Thoracic aorta (tissue), 2 donors: ENCODE measurements around the gene TMEM200B. TPM values are rescaled to one million over a fixed set of nuclear protein-coding genes. Genes with fewer than 3 reads are reported as not detected.
A peak's percentile ranks its signal among the peaks of the same experiment; 100 is the strongest.

Experiments
- ATAC-seq: fragments of 150-250 bp; one replicate; pipeline ENCODE4 v1.8.0; 2017; ENCODE audit warnings: low read depth; ENCODE audit not compliant: insufficient number of reproducible peaks, low FRiP score
- DNase-seq: peaks from one replicate; pipeline ENCODE4 v3.0.0-alpha.2; 2020; ENCODE audit warnings: low spot score
- H3K27ac ChIP-seq, 2 donors: fragments of 200-600 bp; sonication (generic); 1 replicate in 1 of 2; 2 replicates in 1 of 2; pipeline ENCODE4 v1.5.1; 2016; ENCODE audit warnings: mild to moderate bottlenecking in 2 of 2, moderate library complexity in 2 of 2
- H3K27me3 ChIP-seq: fragments of 200-600 bp; sonication (generic); replicated peaks from 2 replicates; pipeline ENCODE4 v1.6.0; 2016; ENCODE audit warnings: mild to moderate bottlenecking; ENCODE audit not compliant: insufficient read depth
- H3K36me3 ChIP-seq: fragments of 200-600 bp; sonication (generic); one replicate; pipeline ENCODE4 v1.5.1; 2016
- H3K4me1 ChIP-seq, 2 donors: fragments of 200-600 bp; sonication (generic); 1 replicate in 1 of 2; 2 replicates in 1 of 2; pipeline versions ENCODE4 v1.5.1 to v1.6.0; 2016; ENCODE audit warnings: low read depth in 2 of 2, mild to moderate bottlenecking in 1 of 2; ENCODE audit not compliant: control insufficient read depth in 1 of 2
- H3K4me3 ChIP-seq: fragments of 200-600 bp; sonication (generic); 2 replicates; pipeline ENCODE4 v1.5.1; 2016; ENCODE audit warnings: mild to moderate bottlenecking
- H3K9me3 ChIP-seq: fragments of 200-600 bp; sonication (generic); 2 replicates; pipeline ENCODE4 v1.5.1; 2016
- total RNA-seq, 2 donors: library from RNA; depleted of rRNA; stranded (reverse); fragments of >200 nt; gene quantifications; one replicate each; pipeline versions ENCODE4 v1.1.0 to v1.2.3, GENCODE V29; 2016
- TF ChIP-seq, protein P1 (sequence below): fragments of 200-600 bp; sonication (generic); IDR thresholded peaks from one replicate; pipeline ENCODE4 v1.5.1; 2019; ENCODE audit warnings: antibody characterized with exemption

The TMEM200B gene
- total RNA-seq, 2 donors from 2014 or later = 20.8 to 31.4 TPM

DNA sequence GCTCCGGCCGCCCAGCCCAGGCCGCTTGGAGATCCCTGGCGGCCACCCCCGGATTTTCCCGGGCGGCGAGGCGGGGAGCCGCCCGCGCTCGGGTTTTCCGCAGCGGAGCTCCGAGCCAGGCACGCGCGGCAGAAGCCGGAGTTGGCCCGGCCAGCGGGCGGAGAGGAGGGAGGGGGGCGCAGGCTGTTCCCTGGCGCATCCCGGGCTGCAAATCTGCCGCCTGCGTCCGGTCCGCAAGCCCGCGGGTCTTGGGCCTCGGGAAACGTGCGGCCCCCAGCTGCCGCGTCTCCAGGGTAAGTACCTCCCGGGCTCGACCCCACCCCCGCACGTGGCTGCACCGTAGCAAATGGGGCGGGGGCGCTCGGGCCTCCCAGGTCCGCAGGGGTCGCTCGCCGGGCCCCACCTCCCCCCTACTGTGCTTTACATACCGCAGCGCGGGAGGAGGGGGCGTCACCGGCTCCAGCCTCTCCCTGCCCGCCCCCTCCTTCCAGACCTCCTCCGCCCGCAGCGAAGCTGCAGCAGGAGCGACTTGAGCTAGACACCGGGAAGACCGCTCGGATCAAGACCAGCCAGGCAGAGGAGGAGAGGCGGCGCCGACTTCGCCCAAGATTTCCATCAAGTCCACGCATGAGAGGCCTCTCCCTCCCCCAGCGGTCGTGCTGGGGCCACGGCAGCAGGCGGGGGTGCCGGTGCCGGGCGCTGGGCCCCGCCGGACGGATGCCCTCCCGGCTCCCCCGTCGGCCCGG, 1.6 kb downstream of the TMEM200B start:
- peaks cover 13 to 48% of the 10 kb centered on the region in 2 donors for H3K4me1 ChIP-seq
- peak overlapping the region; percentile 97 for H3K4me3 ChIP-seq
- DNase-seq = no peak
- TF ChIP-seq, protein P1, sequence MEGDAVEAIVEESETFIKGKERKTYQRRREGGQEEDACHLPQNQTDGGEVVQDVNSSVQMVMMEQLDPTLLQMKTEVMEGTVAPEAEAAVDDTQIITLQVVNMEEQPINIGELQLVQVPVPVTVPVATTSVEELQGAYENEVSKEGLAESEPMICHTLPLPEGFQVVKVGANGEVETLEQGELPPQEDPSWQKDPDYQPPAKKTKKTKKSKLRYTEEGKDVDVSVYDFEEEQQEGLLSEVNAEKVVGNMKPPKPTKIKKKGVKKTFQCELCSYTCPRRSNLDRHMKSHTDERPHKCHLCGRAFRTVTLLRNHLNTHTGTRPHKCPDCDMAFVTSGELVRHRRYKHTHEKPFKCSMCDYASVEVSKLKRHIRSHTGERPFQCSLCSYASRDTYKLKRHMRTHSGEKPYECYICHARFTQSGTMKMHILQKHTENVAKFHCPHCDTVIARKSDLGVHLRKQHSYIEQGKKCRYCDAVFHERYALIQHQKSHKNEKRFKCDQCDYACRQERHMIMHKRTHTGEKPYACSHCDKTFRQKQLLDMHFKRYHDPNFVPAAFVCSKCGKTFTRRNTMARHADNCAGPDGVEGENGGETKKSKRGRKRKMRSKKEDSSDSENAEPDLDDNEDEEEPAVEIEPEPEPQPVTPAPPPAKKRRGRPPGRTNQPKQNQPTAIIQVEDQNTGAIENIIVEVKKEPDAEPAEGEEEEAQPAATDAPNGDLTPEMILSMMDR = no peak
- peak overlapping the region; percentile 100 for H3K27ac ChIP-seq
- H3K27me3 ChIP-seq = no peaks in the 10 kb centered on the region
- ATAC-seq = no peak
- H3K9me3 ChIP-seq = no peaks in the 10 kb centered on the region
- no peaks in the 10 kb centered on the region for H3K36me3 ChIP-seq

DNA sequence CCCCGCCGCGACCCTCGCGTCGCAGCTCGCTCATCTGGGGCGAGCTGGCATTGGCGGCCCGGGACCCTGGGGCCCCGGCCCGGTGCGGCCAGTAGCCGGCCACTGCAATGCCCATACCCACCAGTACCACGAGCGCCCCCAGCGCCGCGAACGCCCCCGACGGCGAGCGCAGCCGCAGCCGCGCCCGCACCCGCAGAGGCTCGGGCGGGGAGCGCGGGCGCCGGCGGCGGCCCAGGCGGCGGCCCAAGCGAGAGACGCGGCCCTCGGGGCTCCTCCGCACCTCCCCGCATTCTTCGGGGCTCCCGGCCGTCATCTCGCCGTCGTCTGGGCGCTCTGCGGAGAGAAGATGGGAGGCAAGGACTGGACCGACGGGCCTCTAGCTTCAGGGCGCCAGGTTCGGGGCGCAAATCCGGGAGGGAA, 2.2 kb downstream of the TMEM200B start:
- DNase-seq (no peak), ATAC-seq (no peak)
- Histone ChIP-seq H3K9me3 (no peaks in the 10 kb centered on the region), H3K4me3 (peak overlapping the region; percentile 97), H3K27me3 (no peaks in the 10 kb centered on the region), H3K36me3 (no peaks in the 10 kb centered on the region), H3K4me1 (peaks cover 13 to 48% of the 10 kb centered on the region in 2 donors), H3K27ac (peak overlapping the region; percentile 100)
- TF ChIP-seq, protein P1 = peak; percentile 5

DNA sequence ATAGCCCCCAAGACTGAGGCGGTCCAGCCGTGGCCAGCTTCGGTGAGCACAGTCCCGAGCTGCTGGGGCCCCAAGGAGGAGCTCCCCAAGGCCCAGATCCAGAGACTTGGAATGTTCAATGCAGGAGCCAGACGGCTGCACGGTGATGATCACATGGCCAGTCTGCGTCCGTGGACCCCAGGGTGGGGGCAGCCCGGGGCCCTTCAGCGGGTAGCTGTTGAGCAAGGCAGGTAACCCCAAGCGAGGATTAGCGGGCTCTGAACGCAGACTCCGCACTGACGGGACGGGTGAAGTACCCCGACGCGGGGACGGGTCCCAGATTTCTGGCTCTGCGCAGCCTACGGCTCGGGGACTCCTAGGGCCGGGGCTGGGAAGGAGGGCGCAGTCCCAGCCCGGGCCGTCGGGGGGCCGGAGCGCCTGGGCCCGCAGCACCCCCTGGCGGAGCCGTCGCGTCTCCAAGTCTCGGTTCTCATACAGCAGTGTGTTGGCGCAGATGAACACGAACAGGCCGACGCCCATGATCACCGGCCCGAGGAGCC, 2.7 kb downstream of the TMEM200B start:
- no peaks in the 10 kb centered on the region for H3K27me3 ChIP-seq
- H3K36me3 ChIP-seq = no peaks in the 10 kb centered on the region
- H3K9me3 ChIP-seq = no peaks in the 10 kb centered on the region
- peaks cover 13 to 47% of the 10 kb centered on the region in 2 donors for H3K4me1 ChIP-seq
- H3K27ac ChIP-seq = peak overlapping the region; percentile 53 to 100
- TF ChIP-seq, protein P1 = peak; percentile 53
- DNase-seq (no peak), ATAC-seq (no peak)
- peak overlapping the region; percentile 97 for H3K4me3 ChIP-seq

DNA sequence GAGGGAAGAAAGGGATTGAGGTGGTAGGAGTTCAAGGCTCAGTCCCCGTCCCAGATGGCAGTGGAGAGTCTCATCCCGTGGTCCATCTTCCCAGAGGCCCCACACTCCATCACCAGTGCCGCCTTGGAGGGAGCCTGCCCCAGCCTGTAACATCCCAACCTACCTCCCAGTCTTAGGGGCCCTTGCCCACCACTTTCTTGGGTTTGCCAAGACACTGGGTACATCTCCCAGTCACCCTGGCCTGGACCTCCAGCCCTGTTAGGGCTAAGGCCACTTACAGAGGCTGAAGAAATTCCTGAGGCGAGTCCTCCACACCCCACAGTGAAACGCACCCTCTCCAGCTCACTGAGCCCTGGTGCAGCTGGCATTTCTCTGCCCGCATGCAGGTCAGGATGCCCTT, 3.3 kb downstream of the TMEM200B start:
- DNase-seq (no peak), ATAC-seq (no peak)
- TF ChIP-seq, protein P1 = no peak
- H3K9me3 ChIP-seq = no peaks in the 10 kb centered on the region
- no peaks in the 10 kb centered on the region for H3K27me3 ChIP-seq
- H3K4me3 ChIP-seq = no peak overlapping the region
- no peaks in the 10 kb centered on the region for H3K36me3 ChIP-seq
- peaks cover 13 to 40% of the 10 kb centered on the region in 2 donors for H3K4me1 ChIP-seq
- peak overlapping the region; percentile 53 to 100 for H3K27ac ChIP-seq

- H3K4me1 ChIP-seq = peaks cover 10 to 34% of the 10 kb centered on the region in 2 donors
- ATAC-seq = no peak
- no peak overlapping the region for H3K4me3 ChIP-seq
- H3K36me3 ChIP-seq = no peaks in the 10 kb centered on the region
- DNase-seq = no peak
- H3K9me3 ChIP-seq = no peaks in the 10 kb centered on the region
- TF ChIP-seq, protein P1 = no peak
- peak overlapping the region; percentile 8 to 53 for H3K27ac ChIP-seq
- no peaks in the 10 kb centered on the region for H3K27me3 ChIP-seq
Observed at GRCh38 chr1:29119121-29119929, 4.4 kb downstream of the TMEM200B start.
